Ovary (tissue), 9 donors: ENCODE results near the gene PTGFR. TPM values are rescaled to one million over a fixed set of nuclear protein-coding genes. Genes with fewer than 3 reads are reported as not detected.

Experiments
- DNase-seq, 5 donors: peaks; one replicate each; pipeline ENCODE4 v3.0.0-alpha.2; 2019 to 2020
- H3K27ac ChIP-seq, 2 donors: fragments of 200-600 bp; one replicate each; pipeline versions ENCODE4 v1.5.1 to v1.8.0; 2019 to 2022
- H3K27me3 ChIP-seq: fragments of 200-600 bp; one replicate; pipeline ENCODE4 v1.8.0; 2022
- H3K36me3 ChIP-seq: fragments of 200-600 bp; sonication (generic); one replicate; pipeline ENCODE4 v1.5.1; 2019
- H3K4me1 ChIP-seq: one replicate; pipeline ENCODE4 v1.8.1; 2013; ENCODE audit warnings: mild to moderate bottlenecking, moderate library complexity; ENCODE audit not compliant: insufficient read depth
- H3K4me3 ChIP-seq: fragments of 200-600 bp; sonication (generic); one replicate; pipeline ENCODE4 v1.5.1; 2017
- H3K9me3 ChIP-seq, 2 donors: fragments of 200-600 bp in 1 of 2; sonication (generic) in 1 of 2; one replicate each; pipeline versions ENCODE4 v1.5.1 to v1.8.1; 2013 to 2019; ENCODE audit warnings: mild to moderate bottlenecking in 1 of 2, moderate library complexity in 1 of 2
- EP300 ChIP-seq: sonication (generic); formaldehyde crosslinking; IDR thresholded peaks from one replicate; pipeline ENCODE4 v1.6.1; 2017; ENCODE audit warnings: antibody characterized with exemption
- POLR2A ChIP-seq: fragments of 450-650 bp; IDR thresholded peaks from one replicate; pipeline ENCODE4 v1.6.1; 2017; ENCODE audit warnings: antibody characterized with exemption, mild to moderate bottlenecking, moderate library complexity
- WGBS, 3 donors: extraction: QIAGEN DNeasy Blood & Tissue Kit in 1 of 3; methylation state at CpG; one replicate each; pipeline versions ENCODE4 v1.1.5 to v1.1.7; 2013 to 2017; 5-methylcytosine and 5-hydroxymethylcytosine counted together
- intact Hi-C, 4 donors: fragments of 100-400 bp; cut with DNase I; formaldehyde crosslinking; loops; one replicate each; pipeline versions ENCODE4 v1.11.0 to v1.15.1; 2022 to 2023
- polyA plus RNA-seq, 2 donors: library from polyadenylated mRNA; stranded (reverse); fragments of 200-250 nt in 1 of 2; fragments of 350-450 nt in 1 of 2; fragmentation: Illumina TruSeq in 1 of 2; extraction: RNeasy Lipid Tissue Mini Kit (QIAGEN cat#74804) in 1 of 2; gene quantifications; one replicate each; pipeline ENCODE4 v1.2.3, GENCODE V29; 2013 to 2014
- total RNA-seq, 7 donors: library from RNA; depleted of rRNA in 2 of 7; stranded (reverse); fragments of >200 nt in 2 of 7; fragmentation: NEBNext Ultra II Directional in 3 of 7; extraction: Animal tissue kit (Norgen Biotek cat#: 25700) in 3 of 7; gene quantifications; one replicate each; pipeline versions ENCODE4 v1.1.0 to v1.2.4, GENCODE V29; 2016 to 2023
- TF ChIP-seq, protein P1 (sequence below), 3 donors: fragments of 450-650 bp in 2 of 3; fragments of 200-600 bp in 1 of 3; IDR thresholded peaks; one replicate each; pipeline versions ENCODE4 v1.5.1 to v1.8.0; 2016 to 2022; ENCODE audit warnings: antibody characterized with exemption in 3 of 3, mild to moderate bottlenecking in 1 of 3
- donor health status: DM: no; HTN: no; CAD: no; lungs with moderate emphysema.
- donor health status: DM: no; HTN: no; CAD: no.
- donor health status: Bipolar disorder and iron deficiency.
- donor health status: DM: yes; HTN: yes; CAD: no.
- donor health status: DM: no; HTN: no; CAD: no.
- donor health status: DM: yes; HTN: yes; CAD: no.

PTGFR gene
- total and polyA plus RNA-seq, 9 donors, result 2.0 to 42.6 (median 3.8) TPM

DNA sequence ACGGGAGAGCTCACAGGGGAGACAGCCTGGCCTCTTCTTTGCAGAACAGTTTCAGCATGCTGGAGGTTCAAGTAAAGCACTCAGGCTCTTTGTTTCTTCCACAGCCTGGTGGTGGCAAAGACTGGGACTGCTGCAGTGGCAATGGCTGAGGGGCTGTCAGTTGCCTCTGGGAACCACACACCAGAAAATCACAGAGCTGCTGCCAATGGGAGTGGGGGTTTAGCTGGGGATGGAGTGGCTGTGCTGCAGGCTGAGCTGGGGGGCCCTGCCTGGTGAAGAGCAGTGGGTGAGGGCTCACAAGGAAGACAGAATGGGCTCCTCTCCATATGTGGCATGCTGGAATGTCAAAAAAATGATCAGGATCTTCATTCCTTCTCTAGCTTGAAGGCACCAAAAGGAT is 25.6 kb upstream of the PTGFR start:
- TF ChIP-seq POLR2A, result no peak
- TF ChIP-seq EP300, result no peak
- TF ChIP-seq, protein P1, sequence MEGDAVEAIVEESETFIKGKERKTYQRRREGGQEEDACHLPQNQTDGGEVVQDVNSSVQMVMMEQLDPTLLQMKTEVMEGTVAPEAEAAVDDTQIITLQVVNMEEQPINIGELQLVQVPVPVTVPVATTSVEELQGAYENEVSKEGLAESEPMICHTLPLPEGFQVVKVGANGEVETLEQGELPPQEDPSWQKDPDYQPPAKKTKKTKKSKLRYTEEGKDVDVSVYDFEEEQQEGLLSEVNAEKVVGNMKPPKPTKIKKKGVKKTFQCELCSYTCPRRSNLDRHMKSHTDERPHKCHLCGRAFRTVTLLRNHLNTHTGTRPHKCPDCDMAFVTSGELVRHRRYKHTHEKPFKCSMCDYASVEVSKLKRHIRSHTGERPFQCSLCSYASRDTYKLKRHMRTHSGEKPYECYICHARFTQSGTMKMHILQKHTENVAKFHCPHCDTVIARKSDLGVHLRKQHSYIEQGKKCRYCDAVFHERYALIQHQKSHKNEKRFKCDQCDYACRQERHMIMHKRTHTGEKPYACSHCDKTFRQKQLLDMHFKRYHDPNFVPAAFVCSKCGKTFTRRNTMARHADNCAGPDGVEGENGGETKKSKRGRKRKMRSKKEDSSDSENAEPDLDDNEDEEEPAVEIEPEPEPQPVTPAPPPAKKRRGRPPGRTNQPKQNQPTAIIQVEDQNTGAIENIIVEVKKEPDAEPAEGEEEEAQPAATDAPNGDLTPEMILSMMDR (IDR thresholded peaks at IDR 0.05), result no peak
- intact Hi-C loops, result no loop called here
- DNase-seq, result no peak
- 58 to 67% (median 59%) methylated on average over 1 of the region's 1 CpG for WGBS, 3 donors
- no peaks in the 10 kb centered on the region for H3K27me3 ChIP-seq
- no peaks in the 10 kb centered on the region for H3K36me3 ChIP-seq
- no peaks in the 10 kb centered on the region for H3K4me1 ChIP-seq
- no peak overlapping the region for H3K4me3 ChIP-seq
- H3K9me3 ChIP-seq, result no peaks in the 10 kb centered on the region
- no peak overlapping the region for H3K27ac ChIP-seq

DNA sequence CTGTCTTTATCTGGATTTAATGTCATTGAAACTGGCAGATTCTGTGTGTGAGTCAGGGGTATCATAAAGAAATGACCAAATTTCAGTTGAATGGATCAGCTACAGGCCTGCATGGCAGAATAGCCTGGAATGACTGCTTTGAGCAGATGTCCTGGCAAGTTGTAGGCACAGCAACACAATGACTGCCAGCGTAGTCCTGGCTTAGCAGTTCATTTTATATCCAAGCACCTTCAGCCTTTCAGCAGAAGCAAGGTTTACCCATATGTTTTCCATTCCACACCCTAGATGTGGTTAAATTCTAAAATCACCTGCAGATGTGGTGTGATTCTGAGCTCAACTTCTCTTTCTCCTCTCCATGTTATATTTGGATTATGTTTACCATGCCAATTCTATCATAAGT is 22.3 kb upstream of the PTGFR start:
- intact Hi-C loops, result no loop called here
- WGBS, 3 donors, result 73 to 98% (median 83%) methylated on average over 1 of the region's 1 CpG
- Histone ChIP-seq H3K36me3 (no peaks in the 10 kb centered on the region), H3K4me1 (no peaks in the 10 kb centered on the region), H3K9me3 (no peaks in the 10 kb centered on the region), H3K4me3 (no peak overlapping the region), H3K27me3 (no peaks in the 10 kb centered on the region), H3K27ac (no peak overlapping the region)
- TF ChIP-seq, protein P1 (IDR thresholded peaks at IDR 0.05), result no peak
- TF ChIP-seq POLR2A (no peak), EP300 (no peak)
- no peak for DNase-seq

DNA sequence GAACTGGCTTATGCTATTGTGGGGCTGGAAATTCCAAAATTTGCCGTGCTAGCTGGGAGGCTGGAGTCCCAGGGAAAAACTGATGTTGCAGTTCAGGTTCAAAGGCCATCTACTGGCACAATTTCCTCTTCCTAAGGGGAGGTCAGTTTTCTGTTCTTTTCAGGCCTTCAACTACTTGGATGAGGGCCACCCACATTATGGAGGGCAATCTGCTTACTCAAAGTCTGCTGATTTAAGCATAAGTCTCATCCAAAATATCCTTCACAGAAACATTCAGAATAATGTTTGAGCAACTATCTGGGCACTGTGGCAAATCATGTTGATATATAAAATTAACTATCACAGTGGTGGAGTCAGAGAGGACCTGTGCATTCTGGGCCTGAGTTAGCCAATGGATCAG is 21.2 kb upstream of the PTGFR start:
- intact Hi-C loops, result no loop called here
- 56 to 71% (median 59%) methylated on average over 1 of the region's 1 CpG for WGBS, 3 donors
- H3K27me3 ChIP-seq, result no peaks in the 10 kb centered on the region
- H3K4me3 ChIP-seq, result no peak overlapping the region
- TF ChIP-seq EP300 (no peak), POLR2A (no peak)
- TF ChIP-seq, protein P1 (IDR thresholded peaks at IDR 0.05), result no peak
- DNase-seq, result no peak
- H3K27ac ChIP-seq, result no peak overlapping the region
- no peaks in the 10 kb centered on the region for H3K4me1 ChIP-seq
- no peaks in the 10 kb centered on the region for H3K36me3 ChIP-seq
- H3K9me3 ChIP-seq, result no peaks in the 10 kb centered on the region

DNA sequence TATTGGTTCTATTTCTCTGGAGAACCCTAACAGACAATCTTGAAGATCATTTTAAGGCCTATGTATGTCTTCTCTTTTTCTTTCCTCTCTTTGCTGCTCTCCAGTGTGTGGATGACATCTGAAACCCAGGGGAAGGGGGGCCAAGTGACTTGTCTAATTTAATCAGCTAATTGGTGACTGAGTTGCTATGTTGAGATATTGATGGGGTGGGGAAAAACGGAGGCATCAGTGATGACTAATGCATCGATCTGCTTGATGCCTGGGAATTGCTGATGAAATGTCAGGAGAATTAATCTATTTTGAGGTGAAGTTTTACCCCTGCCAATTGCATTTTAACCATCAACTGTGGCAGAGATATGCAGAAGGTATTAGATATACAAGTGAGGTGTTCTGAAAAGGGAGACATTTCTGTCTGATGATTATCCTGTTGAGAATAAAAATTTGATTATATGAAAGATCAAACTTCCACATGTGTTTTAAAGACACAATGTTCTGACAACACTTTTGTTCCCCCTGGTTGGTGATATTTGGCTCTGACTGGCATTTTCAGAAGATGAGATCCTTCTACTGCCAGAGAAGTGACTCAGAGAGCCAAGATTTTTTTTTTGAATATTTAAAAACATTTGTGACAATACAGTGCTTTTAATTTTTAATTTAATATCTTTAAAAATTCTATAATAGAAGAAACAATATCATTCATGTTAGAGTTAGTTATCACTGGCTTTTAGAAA is 18.7 kb upstream of the PTGFR start:
- 63 to 74% (median 68%) methylated on average over 2 of the region's 2 CpGs for WGBS, 3 donors
- Histone ChIP-seq H3K27ac (no peak overlapping the region), H3K4me3 (no peak overlapping the region), H3K36me3 (no peaks in the 10 kb centered on the region), H3K27me3 (no peaks in the 10 kb centered on the region), H3K4me1 (no peaks in the 10 kb centered on the region), H3K9me3 (no peaks in the 10 kb centered on the region)
- DNase-seq, result no peak
- intact Hi-C loops, result no loop called here
- no peak for TF ChIP-seq POLR2A
- TF ChIP-seq, protein P1 (IDR thresholded peaks at IDR 0.05), result no peak
